NOMO-1 (cell line): Measurements from ENCODE around the gene CFAP221.

ENCODE experiments used
- DNase-seq, 2 experiments: peaks; one replicate each; lab custom pipeline; 2025; ENCODE audit not compliant: unreplicated experiment in 2 of 2; lab: John Stamatoyannopoulos, UW

Gene CFAP221

DNA sequence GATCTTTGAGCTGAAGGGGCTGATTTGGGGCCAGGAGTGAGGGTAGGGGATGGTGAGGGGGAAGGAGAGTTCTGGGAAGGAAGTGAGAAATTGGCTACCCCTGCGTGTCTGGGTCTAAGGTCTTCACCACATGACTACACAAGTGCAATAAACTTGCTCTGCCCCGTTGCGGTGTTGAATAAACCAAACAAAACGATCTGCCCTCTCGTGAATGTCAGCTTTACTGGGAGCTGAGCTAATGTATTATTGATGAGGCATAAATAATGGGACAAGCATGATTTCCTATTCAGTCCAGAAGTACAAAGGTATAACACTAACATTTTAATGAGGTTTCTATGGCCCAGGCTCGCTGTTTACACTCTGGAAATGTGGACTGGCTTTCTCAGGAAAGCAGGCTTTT lies 8.0 kb upstream of the CFAP221 start:
- DNase-seq = no peak

DNA sequence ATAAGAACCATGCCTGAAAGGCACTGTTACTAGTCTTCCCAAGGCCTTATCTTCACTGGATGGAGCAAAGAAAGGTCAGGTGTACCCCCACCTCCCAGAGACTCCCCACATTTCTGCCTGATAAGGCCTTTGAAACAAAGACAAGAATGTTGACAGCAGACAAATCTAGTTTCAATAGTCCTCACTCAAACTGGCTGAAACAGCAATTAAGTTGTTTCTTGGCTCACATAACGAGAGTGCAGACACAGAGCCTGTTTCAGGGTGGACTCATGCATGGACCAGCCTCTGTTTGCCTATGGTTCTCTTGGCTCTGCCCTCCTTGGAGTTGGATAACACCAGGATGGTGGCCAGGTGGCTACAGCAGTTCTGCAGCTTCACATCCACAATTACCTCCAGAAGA lies 7.5 kb upstream of the CFAP221 start:
- no peak for DNase-seq

DNA sequence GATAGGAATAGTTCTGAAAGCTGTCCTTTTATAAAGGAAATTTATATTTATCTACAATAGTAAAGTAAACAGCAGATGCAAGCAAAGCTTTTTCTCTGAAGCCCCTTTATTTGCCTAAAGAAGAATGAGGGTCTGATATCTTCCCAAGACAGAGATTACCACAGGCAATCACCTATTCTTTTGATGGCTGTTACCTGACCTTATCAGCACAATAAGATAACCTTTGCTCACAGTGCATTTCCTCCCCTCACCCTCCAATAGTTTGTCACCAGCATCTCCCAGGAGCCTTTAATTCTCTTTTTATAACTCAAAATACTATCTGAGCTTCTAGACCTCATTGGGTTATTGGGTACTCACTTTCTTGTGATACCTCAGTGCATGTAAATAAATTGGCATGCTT lies 6.5 kb upstream of the CFAP221 start:
- DNase-seq = no peak

- no peak for DNase-seq
These were observed 2.8 kb upstream of the CFAP221 start for GRCh38 chr2:119541476-119541875.

- no peak for DNase-seq
These were observed 758 bp downstream of the CFAP221 start for GRCh38 chr2:119544939-119545475.

- DNase-seq = no peak
These were observed 1.7 kb downstream of the CFAP221 start for GRCh38 chr2:119545754-119546446.

- no peak for DNase-seq
These were observed 2.2 kb downstream of the CFAP221 start for GRCh38 chr2:119546447-119546767.

- no peak for DNase-seq
These were observed 4.4 kb downstream of the CFAP221 start for GRCh38 chr2:119548516-119549120.

- no peak for DNase-seq
These were observed 5.0 kb downstream of the CFAP221 start for GRCh38 chr2:119549241-119549640.

DNA sequence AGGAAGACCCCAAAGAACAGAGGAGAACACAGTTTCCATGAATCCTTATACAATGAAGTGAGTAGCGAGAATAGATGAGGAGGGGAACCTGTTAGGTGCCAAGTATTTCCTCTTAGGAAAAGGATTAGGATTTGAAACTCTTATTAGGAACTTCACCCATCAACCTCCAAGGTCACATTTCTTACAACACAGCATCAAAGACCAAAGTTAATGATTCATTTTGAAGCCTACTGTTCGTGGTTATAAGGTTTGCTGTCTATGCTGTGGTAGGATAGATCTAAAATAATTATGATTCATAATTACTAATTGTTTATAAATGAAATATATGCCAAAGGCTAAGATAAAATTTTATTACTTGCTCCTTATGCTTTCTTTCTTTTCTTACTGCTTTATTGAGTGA lies 6.1 kb downstream of the CFAP221 start:
- DNase-seq = no peak

GRCh38 chr2:119550856-119551255 lies 6.6 kb downstream of the CFAP221 start:
- no peak for DNase-seq

- DNase-seq = no peak
These were observed 8.7 kb downstream of the CFAP221 start for GRCh38 chr2:119552902-119553301.

DNA sequence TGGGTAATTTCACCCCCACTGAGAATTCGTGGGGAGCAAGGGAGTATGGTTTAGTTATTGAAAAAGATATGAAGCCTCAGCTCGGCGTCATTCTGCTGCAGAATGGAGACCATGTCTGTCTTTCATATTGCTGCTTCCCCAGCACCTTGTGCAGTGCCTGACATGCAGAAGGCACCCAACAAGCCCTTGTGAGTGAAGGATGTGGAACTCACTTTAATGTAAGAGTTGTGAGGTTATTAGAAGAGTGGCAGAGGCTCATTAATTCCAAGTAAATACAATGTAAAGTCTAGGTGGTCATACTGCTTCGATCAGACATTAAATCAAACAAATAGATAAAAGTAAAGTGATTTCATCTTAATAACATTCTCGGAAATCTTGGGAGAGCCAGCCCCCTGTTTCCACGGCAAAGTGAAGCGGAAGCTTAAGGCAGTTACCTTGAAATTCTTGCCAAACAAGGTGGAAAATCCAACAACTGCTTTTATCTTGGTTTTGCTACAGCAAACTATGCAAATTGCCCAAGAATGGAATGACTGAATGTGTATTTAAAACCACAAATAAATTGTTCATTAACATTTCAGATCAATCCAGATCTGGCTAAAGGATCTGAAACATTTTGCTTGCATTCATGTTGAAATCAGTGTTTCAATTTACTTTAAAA lies 9.6 kb downstream of the CFAP221 start:
- no peak for DNase-seq

DNA sequence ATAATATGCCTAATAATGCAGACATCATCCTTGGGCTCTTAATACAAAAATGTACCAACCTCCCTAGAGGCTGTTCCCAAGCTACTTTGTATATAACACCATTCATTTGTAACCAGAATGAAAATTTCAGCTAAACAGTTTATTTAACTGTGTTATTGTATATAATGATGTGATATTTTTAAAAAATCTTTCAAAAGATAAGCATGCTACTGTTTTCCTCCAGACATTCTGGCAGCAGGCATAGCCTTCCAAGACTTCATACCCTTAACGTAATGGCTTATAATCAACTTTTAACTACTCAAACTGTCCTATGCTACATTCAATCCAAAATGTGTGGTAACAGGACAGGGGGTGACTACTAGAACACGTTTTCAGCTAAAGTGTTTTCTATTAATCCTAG lies 21.2 kb downstream of the CFAP221 start:
- no peak for DNase-seq

DNA sequence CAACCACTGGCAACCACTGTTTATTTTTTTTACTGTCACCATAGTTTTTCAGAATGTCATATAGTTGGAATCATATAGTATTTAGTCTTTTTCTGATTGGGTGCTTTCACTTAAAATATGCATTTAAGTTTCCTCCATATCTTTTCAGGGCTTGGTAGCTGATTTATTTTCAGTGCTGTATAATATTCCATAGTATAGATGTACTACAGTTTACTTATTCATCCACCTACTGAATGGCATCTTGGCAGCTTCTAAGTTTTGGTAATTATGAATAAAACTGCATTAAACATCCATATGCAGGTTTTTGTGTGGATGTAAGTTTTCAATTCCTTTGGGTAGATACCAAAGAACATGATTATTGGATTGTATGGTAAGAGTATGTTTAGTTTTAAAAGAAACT lies 23.0 kb downstream of the CFAP221 start:
- no peak for DNase-seq

GRCh38 chr2:119574108-119574815 lies 30.0 kb downstream of the CFAP221 start:
- DNase-seq = no peak

DNA sequence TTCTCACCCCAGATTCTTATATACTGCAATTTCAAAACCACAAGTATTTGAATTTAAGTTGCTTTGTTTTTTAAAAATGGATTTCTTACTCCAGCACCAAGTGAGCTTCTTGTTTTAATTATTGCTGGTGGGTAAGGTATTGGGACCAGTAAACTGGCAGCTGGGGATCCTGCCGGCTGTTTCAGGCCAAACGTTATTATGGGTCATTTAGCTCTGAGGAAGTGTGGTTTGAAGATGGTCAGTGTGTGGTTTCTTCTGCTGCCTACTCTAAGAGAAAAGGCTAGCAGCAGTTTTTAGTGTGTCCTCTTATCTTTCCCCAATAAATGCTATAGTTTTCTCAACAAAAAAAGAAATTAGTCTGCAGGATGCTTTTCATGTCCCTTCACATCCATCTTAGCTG lies 30.6 kb downstream of the CFAP221 start:
- DNase-seq = peak; percentile 11 to 15

- DNase-seq = peak; percentile 35 to 56
These were observed 31.2 kb downstream of the CFAP221 start for GRCh38 chr2:119575439-119575838.

DNA sequence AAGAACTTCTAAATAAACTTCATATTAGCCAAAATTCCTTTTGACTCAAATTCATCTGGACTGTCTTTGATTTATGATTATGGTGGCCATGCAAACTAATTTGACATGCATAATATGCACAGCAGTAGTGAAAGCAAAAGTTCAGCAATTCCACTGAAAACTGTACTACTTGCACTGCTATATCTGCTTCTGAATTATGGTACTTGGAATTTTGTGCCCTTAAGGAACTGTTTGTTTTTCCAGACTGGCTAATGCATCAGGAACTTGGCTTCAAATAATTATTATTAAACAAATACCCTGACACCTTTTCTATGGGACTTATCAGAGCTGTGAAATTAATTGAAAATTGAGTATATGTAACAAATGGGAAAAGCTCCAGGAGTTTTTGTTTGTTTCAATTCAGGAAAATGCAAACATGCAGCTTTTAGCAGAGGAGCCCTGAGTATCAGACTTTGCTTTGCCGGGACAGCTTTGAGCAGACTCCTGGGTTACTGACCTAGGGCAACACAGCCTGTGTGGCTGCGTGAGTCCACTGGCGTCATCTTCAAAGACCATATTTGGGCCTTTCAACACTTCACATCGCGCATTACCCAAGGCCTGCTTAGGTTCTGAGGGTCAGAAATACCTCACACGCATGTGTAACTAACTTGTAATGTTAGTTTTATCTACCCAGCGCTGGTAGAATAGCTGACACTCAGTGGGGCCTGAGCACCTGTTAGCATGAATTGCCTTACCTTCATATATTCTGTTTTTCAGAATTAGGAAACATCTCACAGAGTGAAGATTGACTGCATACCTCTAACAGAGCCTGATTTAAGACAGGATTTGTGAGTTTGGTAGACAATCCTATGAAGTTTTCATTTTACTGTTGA lies 35.4 kb downstream of the CFAP221 start:
- DNase-seq = no peak

DNA sequence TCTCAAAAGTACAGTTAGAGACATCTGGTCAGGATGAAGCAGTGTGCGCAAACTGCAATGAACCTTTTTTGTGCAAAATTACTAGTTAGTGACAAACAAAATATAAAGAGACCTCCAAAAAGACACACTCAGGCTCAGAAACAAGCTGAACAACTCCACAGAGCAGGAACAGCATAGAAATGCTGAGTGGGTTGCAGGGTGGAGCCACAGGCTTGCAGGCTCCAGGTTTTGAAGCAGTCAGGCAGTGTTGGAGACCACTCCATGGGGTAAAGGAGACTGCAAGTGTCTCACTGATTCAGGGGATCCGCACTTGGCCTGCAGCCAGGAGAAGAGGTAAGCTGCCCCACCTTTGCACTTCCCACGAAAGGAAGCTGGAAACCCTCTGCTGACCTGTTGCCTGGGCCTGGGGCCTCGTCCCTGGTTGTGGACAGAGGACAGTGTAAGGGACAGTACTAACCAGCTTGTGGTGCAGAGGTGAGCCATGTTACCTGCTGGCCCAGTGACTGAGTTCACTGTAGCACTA lies 36.4 kb downstream of the CFAP221 start:
- DNase-seq = no peak
